ENCODE measurements around the gene GABPB2. TPM values are rescaled to one million over a fixed set of nuclear protein-coding genes. Genes with fewer than 3 reads are reported as not detected.

The GABPB2 gene
- total RNA-seq, 2 experiments from 2014 or later: 24.5 to 25.9 TPM

DNA sequence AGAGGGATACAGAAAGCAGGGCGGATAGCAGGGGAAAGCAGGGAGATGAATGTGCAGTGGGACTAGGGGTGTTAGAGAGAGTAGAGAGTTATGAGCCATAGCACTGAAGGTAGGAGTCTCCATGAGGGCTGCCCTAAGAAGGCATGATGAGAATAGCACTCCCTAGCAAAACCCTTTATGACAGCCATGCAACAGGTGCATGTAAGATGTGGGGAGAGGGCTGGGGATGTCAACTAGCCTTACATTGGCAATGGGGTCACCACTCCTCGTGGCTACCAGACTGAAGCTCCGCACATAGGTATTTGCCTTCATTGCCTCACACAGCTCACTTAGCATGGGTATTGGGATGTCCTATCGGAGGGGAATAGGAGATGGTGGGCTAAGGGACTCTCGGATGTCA, 100.6 kb downstream of the GABPB2 start:
- Mint-ChIP-seq H3K4me3 (no peak overlapping the region), H3K36me3 (ENCODE audit: low read depth) (peaks cover 58% of the 10 kb centered on the region), H3K27ac (no peak overlapping the region), H3K9me3 (no peaks in the 10 kb centered on the region), H3K4me1 (peaks cover 21% of the 10 kb centered on the region), H3K27me3 (no peaks in the 10 kb centered on the region)
- ChIA-PET CTCF (interaction anchor here (1.5 kb wide), 1 partner anchor 81 kb away, joined by 4 read pairs; no protein-coding TSS in a partner anchor), POLR2A (interaction anchor here (1.0 to 2.2 kb wide), 3 partner anchors 14 to 84 kb away, joined by 4 to 12 read pairs (median 8); partner anchors contain the start of genes PSMD4, TNFAIP8L2 and VPS72)
- no peak for DNase-seq

Other genes with a start within 250 kb of the GABPB2 start
- 10 to 100 TPM; 39.8 TPM for gene ARNT, start 194.2 kb upstream of the GABPB2 start, total RNA-seq
- gene CTXND2, start 183.6 kb upstream of the GABPB2 start, total RNA-seq: not detected
- 10 to 100 TPM; 49.5 to 51.5 TPM for gene SETDB1, start 144.4 kb upstream of the GABPB2 start, total RNA-seq
- gene CERS2, start 95.9 kb upstream of the GABPB2 start, total RNA-seq: 100 to 1,000 TPM; 177 to 181 TPM
- gene ANXA9, start 88.5 kb upstream of the GABPB2 start, total RNA-seq: not detected
- 10 to 100 TPM; 19.9 to 20.5 TPM for gene MINDY1, start 63.9 kb upstream of the GABPB2 start, total RNA-seq
- gene PRUNE1, start 62.3 kb upstream of the GABPB2 start, total RNA-seq: 10 to 100 TPM; 13.8 to 16.6 TPM
- 1 to 10 TPM in 1 of 2 experiments, under 1 TPM in 1; 0.98 to 1.2 TPM for gene BNIPL, start 34.2 kb upstream of the GABPB2 start, total RNA-seq
- 1 to 10 TPM; 1.2 to 1.7 TPM for gene C1orf56, start 23.0 kb upstream of the GABPB2 start, total RNA-seq
- 100 to 1,000 TPM; 345 to 347 TPM for gene CDC42SE1, start 11.1 kb upstream of the GABPB2 start, total RNA-seq
- 1 to 10 TPM; 3.2 to 3.4 TPM for gene MLLT11, start 10.4 kb upstream of the GABPB2 start, total RNA-seq
- gene SEMA6C, start 75.9 kb downstream of the GABPB2 start, total RNA-seq: 1 to 10 TPM; 1.8 to 2.3 TPM
- 10 to 100 TPM; 31.2 to 32.0 TPM for gene TNFAIP8L2, start 85.9 kb downstream of the GABPB2 start, total RNA-seq
- gene LYSMD1, start 95.1 kb downstream of the GABPB2 start, total RNA-seq: 1 to 10 TPM; 2.0 to 2.1 TPM
- 10 to 100 TPM; 63.5 to 67.9 TPM for gene SCNM1, start 95.4 kb downstream of the GABPB2 start, total RNA-seq
- gene TMOD4, start 105.2 kb downstream of the GABPB2 start, total RNA-seq: 1 to 10 TPM; 1.5 to 1.9 TPM
- gene VPS72, start 119.4 kb downstream of the GABPB2 start, total RNA-seq: 10 to 100 TPM; 76.1 to 78.8 TPM
- gene PIP5K1A, start 127.8 kb downstream of the GABPB2 start, total RNA-seq: 10 to 100 TPM; 53.9 to 61.1 TPM
- gene PSMD4, start 184.0 kb downstream of the GABPB2 start, total RNA-seq: 100 to 1,000 TPM; 178 to 188 TPM
- gene ZNF687, start 211.5 kb downstream of the GABPB2 start, total RNA-seq: 10 to 100 TPM; 31.4 to 32.6 TPM

Measured in activated CD4-positive, alpha-beta memory T cell treated with anti-CD3 and anti-CD28 coated beads, Interleukin-2, amount 10 ng/mL, durations not matched to agents 7 days and 5 days (primary cell).